ENCODE results near the gene LMOD3.

Gene LMOD3

GRCh38 chr3:69058947-69059224 lies 63.5 kb downstream of the LMOD3 start:
- WGBS, 2 experiments (ENCODE audit: insufficient coverage in 2 of 2), result 88% methylated on average over 1 of the region's 2 CpGs; no CpG with 5 or more reads in 1 of the 2 experiments
- Histone ChIP-seq H3K36me3 (ENCODE audit: control insufficient read depth, insufficient read depth, low read length) (peaks cover 75% of the 10 kb centered on the region), H3K4me1 (ENCODE audit: control insufficient read depth, insufficient read depth, low read length, poor library complexity, severe bottlenecking) (no peaks in the 10 kb centered on the region), H3K27ac (ENCODE audit: low read depth, low read length, severe bottlenecking) (no peak overlapping the region), H3K9me3 (ENCODE audit: control insufficient read depth, low read length) (no peaks in the 10 kb centered on the region), H3K4me3 (ENCODE audit: extremely low read depth, insufficient read depth, low read length, poor library complexity, severe bottlenecking) (no peak overlapping the region)

GRCh38 chr3:69058180-69058946 lies 64.0 kb downstream of the LMOD3 start:
- 86 to 100% methylated on average over 1 of the region's 3 CpGs for WGBS, 2 experiments (ENCODE audit: insufficient coverage in 2 of 2)
- H3K4me1 ChIP-seq (ENCODE audit: control insufficient read depth, insufficient read depth, low read length, poor library complexity, severe bottlenecking), result no peaks in the 10 kb centered on the region
- no peak overlapping the region for H3K27ac ChIP-seq (ENCODE audit: low read depth, low read length, severe bottlenecking)
- H3K4me3 ChIP-seq (ENCODE audit: extremely low read depth, insufficient read depth, low read length, poor library complexity, severe bottlenecking), result no peak overlapping the region
- peaks cover 73% of the 10 kb centered on the region for H3K36me3 ChIP-seq (ENCODE audit: control insufficient read depth, insufficient read depth, low read length)
- H3K9me3 ChIP-seq (ENCODE audit: control insufficient read depth, low read length), result no peaks in the 10 kb centered on the region
